ENCODE results near the gene ZNF23.

ZNF23 gene

DNA sequence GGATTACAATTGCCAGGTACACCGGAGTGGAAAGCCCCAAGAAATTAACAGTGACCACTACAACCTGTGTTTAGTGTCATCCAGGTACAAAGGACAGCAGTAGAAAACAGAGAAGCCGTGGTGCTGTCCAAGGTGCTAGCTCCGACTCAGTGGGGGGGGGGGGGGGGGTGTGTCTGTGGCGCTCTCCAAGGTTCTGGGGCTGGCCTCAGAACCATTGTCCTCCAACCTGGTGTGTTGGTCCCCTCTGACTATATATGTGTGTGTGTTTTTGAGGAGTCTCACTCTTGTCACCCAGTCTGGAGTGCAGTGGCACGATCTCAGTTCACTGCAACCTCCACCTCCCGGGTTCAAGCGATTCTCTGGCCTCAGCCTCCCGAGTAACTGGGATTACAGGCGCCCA is 5.8 kb upstream of the ZNF23 start:
- DNase-seq (ENCODE audit: low spot score): peak; percentile 63

- DNase-seq (ENCODE audit: low spot score): no peak
Observed at GRCh38 chr16:71464231-71464630, 2.2 kb upstream of the ZNF23 start.

GRCh38 chr16:71460941-71461340 is 1.1 kb downstream of the ZNF23 start:
- DNase-seq (ENCODE audit: low spot score): no peak

- DNase-seq (ENCODE audit: low spot score): peak; percentile 80
Observed at GRCh38 chr16:71460236-71460635, 1.8 kb downstream of the ZNF23 start.

- no peak for DNase-seq (ENCODE audit: low spot score)
Observed at GRCh38 chr16:71459510-71459909, 2.5 kb downstream of the ZNF23 start.

DNA sequence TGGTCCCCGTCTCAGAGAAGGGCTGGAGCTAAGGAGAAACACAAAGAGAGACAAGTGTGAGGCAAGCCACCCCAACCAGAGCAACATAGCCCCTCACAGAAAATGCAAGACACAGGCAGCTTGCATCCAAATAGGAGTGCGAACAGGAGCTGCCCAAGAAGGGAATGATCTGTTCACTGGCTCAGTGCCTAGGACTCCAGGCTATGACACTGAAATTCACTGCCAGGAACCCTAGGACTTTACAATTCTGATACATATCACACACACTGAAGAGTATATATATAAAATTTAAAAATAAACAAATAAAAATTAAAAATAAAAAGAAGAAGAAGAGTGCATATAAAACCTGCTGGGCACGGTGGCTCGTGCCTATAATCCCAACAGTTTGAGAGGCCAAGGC is 5.2 kb downstream of the ZNF23 start:
- DNase-seq (ENCODE audit: low spot score): no peak

DNA sequence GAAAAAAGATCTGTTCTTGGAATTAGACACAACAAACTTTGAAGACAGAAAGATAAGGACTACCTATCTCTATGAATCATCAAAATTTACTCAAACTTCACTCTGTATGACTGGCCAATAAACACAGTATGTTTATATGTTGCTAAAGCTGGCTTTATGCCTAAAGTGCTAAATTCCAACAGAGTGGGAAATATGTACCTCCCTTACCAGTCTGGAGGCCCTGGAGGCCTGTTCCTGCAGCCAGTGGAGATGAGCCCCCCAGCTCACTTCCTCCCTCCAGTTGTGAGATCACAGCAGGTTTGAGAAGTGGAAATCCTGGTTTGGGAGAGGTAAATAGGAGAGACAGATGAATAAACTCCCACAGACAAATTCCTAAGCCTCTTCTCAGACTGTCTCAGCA is 9.0 kb downstream of the ZNF23 start:
- no peak for DNase-seq (ENCODE audit: low spot score)

DNA sequence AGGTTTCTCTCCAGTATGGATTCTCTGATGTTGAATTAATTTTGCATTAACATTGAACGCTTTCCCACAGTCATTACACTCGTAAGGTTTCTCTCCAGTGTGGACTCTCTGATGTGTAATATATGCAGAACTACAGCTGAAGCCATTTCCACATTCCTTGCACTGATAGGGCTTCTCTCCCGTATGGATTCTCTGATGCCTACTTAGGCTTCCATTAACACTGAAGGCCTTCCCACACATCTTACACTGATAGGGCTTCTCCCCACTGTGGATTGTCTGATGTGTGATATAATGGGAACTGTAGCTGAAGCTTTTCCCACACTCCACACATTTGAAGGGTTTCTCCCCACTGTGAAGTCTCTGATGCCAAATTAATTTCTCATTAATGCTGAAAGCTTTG is 13.0 kb downstream of the ZNF23 start:
- DNase-seq (ENCODE audit: low spot score): no peak

DNA sequence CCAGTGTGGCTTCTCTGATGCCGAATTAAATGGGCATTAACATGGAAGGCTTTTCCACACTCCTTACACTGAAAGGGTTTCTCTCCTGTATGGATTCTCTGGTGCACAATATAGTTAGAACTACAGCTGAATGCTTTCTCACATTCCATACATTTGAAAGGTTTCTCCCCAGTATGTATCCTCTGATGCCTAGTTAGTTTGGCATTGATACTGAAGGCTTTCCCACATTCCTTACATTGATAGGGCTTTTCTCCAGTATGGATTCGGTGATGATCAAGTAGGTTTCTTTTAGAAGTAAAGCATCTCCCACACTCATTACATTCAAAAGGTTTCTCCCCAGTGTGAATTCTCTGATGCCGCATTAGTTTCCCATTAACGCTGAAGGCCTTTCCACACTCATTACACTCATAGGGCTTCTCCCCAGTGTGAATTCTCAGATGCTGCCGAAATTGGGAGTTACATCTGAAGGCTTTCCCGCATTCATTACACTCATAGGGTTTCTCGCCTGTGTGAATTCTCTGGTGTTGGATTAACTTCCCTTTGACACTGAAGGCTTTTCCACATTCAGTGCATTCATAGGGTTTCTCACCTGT is 13.7 kb downstream of the ZNF23 start:
- no peak for DNase-seq (ENCODE audit: low spot score)

GRCh38 chr16:71443714-71444113 is 18.3 kb downstream of the ZNF23 start:
- DNase-seq (ENCODE audit: low spot score): no peak

DNA sequence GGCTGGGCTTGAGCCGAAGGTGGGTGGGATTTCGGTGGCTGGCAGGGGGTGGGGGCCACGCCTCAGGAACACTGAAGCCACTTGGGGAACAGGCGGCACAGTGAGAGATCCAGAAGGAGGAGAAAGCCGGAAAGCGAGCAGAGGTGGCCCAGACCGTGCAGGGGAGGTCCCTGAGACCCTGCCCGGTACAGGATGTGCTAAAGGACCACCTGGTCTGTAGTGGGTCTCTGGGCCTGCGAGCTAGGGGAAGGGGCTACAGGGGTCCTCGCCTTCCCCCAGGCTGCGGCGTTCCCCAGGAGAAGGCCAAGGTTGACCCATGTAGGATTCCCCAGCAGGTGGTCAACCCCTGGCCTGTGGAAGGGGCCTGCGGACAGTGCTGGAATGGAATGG is 20.0 kb downstream of the ZNF23 start, which contains the start of gene TLE7:
TSS of gene TLE7 (minus strand) at position 4 of the 390 bp plus-strand sequence. CDS start 8,730 bp downstream, outside the sequence.
- no peak for DNase-seq (ENCODE audit: low spot score)

GRCh38 chr16:71441348-71442050 is 20.5 kb downstream of the ZNF23 start:
- no peak for DNase-seq (ENCODE audit: low spot score)

DNA sequence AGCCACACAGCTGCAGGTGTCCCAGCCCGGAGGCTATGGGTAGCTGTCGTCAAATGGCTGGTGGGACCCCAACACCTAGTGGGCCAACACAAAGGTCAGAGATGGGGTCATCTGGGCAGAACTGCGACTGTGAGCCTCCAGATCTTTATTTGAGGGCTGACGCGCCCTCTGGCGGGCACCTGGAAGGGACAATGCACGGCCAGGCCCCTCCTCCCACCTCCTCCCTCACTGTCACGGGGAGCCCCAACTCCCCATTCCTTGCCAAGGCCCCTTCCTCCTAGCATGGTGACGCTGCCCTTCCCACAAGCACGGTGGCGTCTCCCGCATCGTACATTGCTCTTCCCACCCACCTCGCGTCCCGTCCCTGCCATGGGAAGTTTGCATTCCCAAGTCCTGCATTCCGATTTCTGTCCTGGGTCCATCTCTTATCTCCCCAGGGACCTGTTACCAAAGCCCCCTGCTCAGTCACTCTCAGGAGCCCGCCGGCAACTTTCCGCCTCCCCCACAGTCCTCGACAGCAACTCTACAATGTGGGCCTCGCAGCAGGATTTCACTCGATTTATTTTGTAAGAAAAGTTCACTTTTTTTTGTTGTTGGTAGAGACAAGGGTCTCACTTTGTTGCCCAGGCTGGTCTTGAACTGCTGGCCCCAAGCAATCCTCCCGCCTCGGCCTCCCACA is 21.2 kb downstream of the ZNF23 start:
- no peak for DNase-seq (ENCODE audit: low spot score)

GRCh38 chr16:71439523-71439922 is 22.5 kb downstream of the ZNF23 start:
- DNase-seq (ENCODE audit: low spot score): peak; percentile 41

DNA sequence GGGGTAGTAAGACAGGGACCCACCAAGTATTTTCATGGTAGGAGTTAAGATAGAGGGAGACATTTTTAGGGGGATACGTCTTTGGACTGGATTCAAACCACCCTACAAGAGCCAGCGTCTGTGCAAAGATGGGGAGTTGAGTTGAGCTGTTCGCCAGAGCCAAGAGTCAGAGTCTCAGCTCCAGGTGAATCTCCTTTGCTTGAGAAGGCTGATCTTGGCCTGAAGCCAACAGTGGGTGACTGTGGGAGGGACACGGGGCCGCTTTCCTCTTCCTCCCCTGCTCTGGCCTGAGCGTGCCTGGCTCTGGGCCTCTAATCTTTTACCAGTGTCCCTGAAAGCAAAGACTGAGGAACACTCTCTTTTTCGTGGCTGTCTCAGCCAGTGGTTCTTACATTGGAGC is 25.6 kb downstream of the ZNF23 start:
- no peak for DNase-seq (ENCODE audit: low spot score)

- DNase-seq (ENCODE audit: low spot score): no peak
Observed at GRCh38 chr16:71432906-71433305, 29.1 kb downstream of the ZNF23 start.

DNA sequence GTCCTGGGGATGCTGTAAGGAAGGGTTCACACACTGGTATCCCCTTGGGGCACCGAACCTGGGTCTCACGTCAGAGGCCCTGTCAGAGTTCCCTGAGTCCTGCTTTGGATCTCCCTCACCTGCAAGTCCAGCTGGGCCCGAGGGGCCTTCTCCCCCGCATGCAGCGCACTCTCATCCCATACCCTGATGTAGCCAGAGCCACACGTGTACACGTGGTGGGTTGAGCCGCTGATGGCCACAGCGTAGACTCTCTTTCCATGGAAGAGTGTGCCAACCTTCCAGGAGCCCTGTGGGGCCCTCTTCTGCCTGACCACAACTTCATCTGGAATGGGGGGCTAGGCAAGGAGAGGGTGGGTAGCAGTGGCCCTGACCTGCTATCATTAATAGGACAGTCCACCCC is 30.1 kb downstream of the ZNF23 start:
- DNase-seq (ENCODE audit: low spot score): no peak

- no peak for DNase-seq (ENCODE audit: low spot score)
Observed at GRCh38 chr16:71431176-71431575, 30.9 kb downstream of the ZNF23 start.

- no peak for DNase-seq (ENCODE audit: low spot score)
Observed at GRCh38 chr16:71430744-71431143, 31.3 kb downstream of the ZNF23 start.

DNA sequence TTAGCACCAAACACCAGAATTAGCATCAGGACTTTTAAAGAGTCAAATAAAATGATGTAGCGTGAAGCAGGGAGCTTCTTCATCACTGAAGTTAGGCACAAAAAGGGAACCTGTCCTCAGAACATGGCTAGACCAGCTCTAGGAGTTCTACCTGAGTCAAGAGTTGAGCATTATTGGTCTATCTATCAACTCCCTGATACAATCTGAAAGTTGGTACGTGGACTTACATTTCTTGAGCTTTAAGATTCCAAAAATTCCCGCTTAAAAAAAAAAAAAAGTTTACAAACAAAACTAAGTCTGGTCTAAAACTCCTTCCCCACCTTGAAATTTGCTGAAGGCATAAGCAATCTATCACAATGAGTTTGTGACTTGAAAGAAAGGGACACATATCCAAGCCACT is 32.5 kb downstream of the ZNF23 start:
- DNase-seq (ENCODE audit: low spot score): no peak

DNA sequence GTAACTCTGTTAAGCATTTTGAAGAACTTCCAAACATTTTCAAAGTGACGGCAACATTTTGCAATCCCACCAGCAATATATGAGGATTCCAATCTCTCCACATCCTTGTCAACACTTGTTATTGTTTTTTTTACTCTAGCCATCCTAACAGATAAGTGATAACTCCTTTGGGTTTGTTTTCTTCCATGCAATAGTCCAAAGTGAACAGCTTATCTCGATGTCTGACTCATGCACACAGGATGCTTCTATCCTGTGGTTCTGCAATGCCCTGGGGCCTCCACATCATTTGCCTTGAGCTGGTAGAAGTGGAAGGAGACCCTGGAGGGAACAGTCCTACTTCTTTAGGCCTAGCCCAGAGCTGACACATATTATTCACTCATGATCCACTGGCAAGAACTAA is 33.2 kb downstream of the ZNF23 start:
- no peak for DNase-seq (ENCODE audit: low spot score)

DNA sequence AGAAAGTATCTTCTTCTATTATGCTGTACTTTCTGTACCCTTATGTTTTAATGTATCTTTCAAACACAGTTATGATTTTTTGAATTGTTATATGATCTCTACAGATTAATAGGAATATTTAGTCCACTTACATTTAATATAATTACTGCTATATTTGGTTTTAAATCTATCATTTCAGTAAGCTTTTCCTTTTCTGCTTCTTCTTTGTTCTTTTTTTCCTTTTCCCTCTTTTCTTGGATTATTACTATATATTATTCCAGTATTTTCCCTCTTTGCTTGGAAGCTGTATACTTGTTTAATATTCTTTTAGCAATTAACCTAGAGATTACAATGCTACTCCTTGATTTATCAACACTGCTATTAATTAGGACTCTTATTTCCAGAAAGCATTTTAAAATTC is 33.7 kb downstream of the ZNF23 start:
- DNase-seq (ENCODE audit: low spot score): no peak

DNA sequence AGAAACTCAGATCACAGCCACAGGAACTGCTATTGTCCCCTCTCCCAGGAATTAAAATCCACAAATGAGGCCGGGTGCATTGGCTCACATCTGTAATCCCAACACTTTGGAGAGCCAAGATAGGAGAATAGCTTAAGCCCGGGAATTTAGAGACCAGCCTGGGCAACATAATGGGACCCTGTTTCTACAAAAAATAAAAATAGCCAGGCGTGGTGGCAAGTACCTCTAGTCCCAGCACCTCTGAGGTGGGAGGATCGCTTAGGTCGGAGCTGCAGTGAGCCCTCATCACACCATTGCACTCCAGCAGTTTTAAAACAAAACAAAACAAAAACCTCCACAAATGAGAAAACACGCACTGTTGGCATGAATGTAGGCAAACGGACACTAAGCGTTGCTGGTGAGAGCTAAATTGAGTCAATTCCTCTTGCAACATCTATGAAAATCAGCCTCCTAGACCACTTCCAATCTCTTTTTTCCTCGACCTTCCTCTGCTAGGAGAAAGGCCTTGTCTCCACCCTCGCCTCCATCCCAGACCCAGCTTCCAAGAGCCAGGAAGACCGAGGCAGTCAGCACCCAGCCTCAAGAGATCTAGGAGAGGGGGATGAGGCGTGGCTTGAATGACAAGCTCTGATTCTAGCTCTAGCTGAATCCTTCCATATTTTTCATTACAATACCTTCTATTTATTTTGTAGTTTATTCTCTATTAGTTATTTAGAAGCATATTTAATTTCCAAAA is 35.0 kb downstream of the ZNF23 start:
- DNase-seq (ENCODE audit: low spot score): no peak

Data from AG20443 (cell line).